Naive thymus-derived CD8-positive, alpha-beta T cell (primary cell): ENCODE measurements around the gene WRNIP1. TPM values are rescaled to one million over a fixed set of nuclear protein-coding genes. Genes with fewer than 3 reads are reported as not detected.

Experiments
- ATAC-seq, 2 donors: fragments of 150-1000 bp; cut with Tn5 transposase in 1 of 2; sonication (Bioruptor Pico), chemical (Tn5 transposase) in 1 of 2; 1 replicate in 1 of 2; 2 replicates in 1 of 2; pipeline ENCODE4 v1.10.0; 2021; ENCODE audit warnings: mild to moderate bottlenecking in 2 of 2, moderate library complexity in 2 of 2
- POLR2A ChIA-PET: fragments of 350-600 bp; sonication (Branson Sonifier 250); formaldehyde crosslinking; loops from one replicate; lab custom pipeline; 2021; ENCODE audit warnings: antibody characterized with exemption; lab: Charles Lee
- DNase-seq, 10 donors: peaks; one replicate each; pipeline versions ENCODE4 v3.0.0 to v3.0.0-alpha.2; 2020 to 2022
- H3K27ac Mint-ChIP-seq, 10 donors: one replicate each; pipeline ENCODE4 v1.8.0; 2020 to 2022; ENCODE audit warnings: mild to moderate bottlenecking in 10 of 10, mixed read lengths in 10 of 10, moderate library complexity in 4 of 10, inconsistent platforms in 1 of 10
- H3K27me3 Mint-ChIP-seq, 5 donors: one replicate each; pipeline ENCODE4 v1.8.0; 2021 to 2022; ENCODE audit warnings: mixed read lengths in 5 of 5
- H3K36me3 Mint-ChIP-seq, 3 donors: one replicate each; pipeline ENCODE4 v1.8.0; 2020 to 2022; ENCODE audit warnings: mixed read lengths in 3 of 3, mild to moderate bottlenecking in 2 of 3, inconsistent platforms in 1 of 3
- H3K4me1 Mint-ChIP-seq, 4 donors: one replicate each; pipeline ENCODE4 v1.8.0; 2021 to 2022; ENCODE audit warnings: mixed read lengths in 4 of 4
- H3K4me3 Mint-ChIP-seq, 10 donors: one replicate each; pipeline ENCODE4 v1.8.0; 2020 to 2022; ENCODE audit warnings: mild to moderate bottlenecking in 10 of 10, mixed read lengths in 10 of 10, moderate library complexity in 6 of 10, inconsistent platforms in 1 of 10
- H3K9me3 Mint-ChIP-seq, 9 donors: one replicate each; pipeline ENCODE4 v1.8.0; 2020 to 2022; ENCODE audit warnings: mixed read lengths in 9 of 9, mild to moderate bottlenecking in 3 of 9, inconsistent platforms in 1 of 9, moderate library complexity in 1 of 9
- polyA plus RNA-seq, 3 donors: library from polyadenylated mRNA; unstranded; fragments of 300-500 nt; fragmentation: Illumina TruSeq; gene quantifications; one replicate each; pipeline ENCODE4 v1.2.3, GENCODE V29; 2021
- total RNA-seq, 8 experiments: library from RNA in 2 of 8; stranded (reverse) in 2 of 8; gene quantifications; one replicate each; pipeline ENCODE4 v1.2.3 and lab custom pipeline; 2021 to 2026

Gene WRNIP1
- total RNA-seq = 10 to 100 TPM; 42.0 to 42.8 TPM
- polyA plus RNA-seq = 10 to 100 TPM; 33.1 to 61.0 (median 36.3) TPM
- 57.6 to 88.7 (median 82.8) reads per million in 6 experiments for total RNA-seq (lab: John Stamatoyannopoulos, UW)

GRCh38 chr6:2765166-2765895 is at the start of gene WRNIP1:
Gene WRNIP1 (plus strand): TSS chr6:2765393. CDS start chr6:2765623, 230 bp downstream.
- POLR2A ChIA-PET = interaction anchor here (0.5 to 4.4 kb wide), 29 partner anchors 9 to 1370 kb away, joined by 3 to 38 read pairs (median 4); partner anchors contain the start of genes BPHL, ECI2, MYLK4 and NQO2
- DNase-seq (peak; percentile 90 to 99 (median 97)), ATAC-seq (peak; percentile 83 to 86)
- Mint-ChIP-seq H3K27me3 (no peaks in the 10 kb centered on the region), H3K9me3 (no peaks in the 10 kb centered on the region), H3K4me1 (peaks cover 19 to 56% (median 52%) of the 10 kb centered on the region in 4 donors), H3K4me3 (peak within 1 kb of the TSS; percentile 88 to 97 (median 95)), H3K27ac (peak within 1 kb of the TSS; percentile 94 to 100 (median 98)), H3K36me3 (peaks cover 0 to 10% (median 3%) of the 10 kb centered on the region in 3 donors)

- Mint-ChIP-seq H3K36me3 (peaks cover 4 to 10% (median 9%) of the 10 kb centered on the region in 3 donors), H3K27me3 (peaks cover 0 to 5% (median 0%) of the 10 kb centered on the region in 5 donors), H3K4me3 (no peak overlapping the region), H3K4me1 (peaks cover 0 to 11% (median 2%) of the 10 kb centered on the region in 4 donors), H3K9me3 (peaks cover 0 to 7% (median 3%) of the 10 kb centered on the region in 9 donors), H3K27ac (no peak overlapping the region)
- no peak for DNase-seq
- POLR2A ChIA-PET = no interaction called here
- no peak for ATAC-seq
Observed at GRCh38 chr6:2715737-2716136, 49.5 kb upstream of the WRNIP1 start.

- Mint-ChIP-seq H3K27me3 (peaks cover 0 to 5% (median 0%) of the 10 kb centered on the region in 5 donors), H3K27ac (peak overlapping the region in 1 of 10 donors; percentile 81), H3K4me3 (no peak overlapping the region), H3K4me1 (peaks cover 0 to 11% (median 2%) of the 10 kb centered on the region in 4 donors), H3K36me3 (peaks cover 11 to 17% (median 12%) of the 10 kb centered on the region in 3 donors), H3K9me3 (peaks cover 0 to 12% (median 6%) of the 10 kb centered on the region in 9 donors)
- DNase-seq (no peak), ATAC-seq (no peak)
- POLR2A ChIA-PET = no interaction called here
Observed at GRCh38 chr6:2716936-2717700, 48.1 kb upstream of the WRNIP1 start.

GRCh38 chr6:2718334-2719092 is 46.7 kb upstream of the WRNIP1 start:
- no peak for DNase-seq
- ATAC-seq = no peak
- Mint-ChIP-seq H3K4me3 (no peak overlapping the region), H3K9me3 (peaks cover 0 to 17% (median 6%) of the 10 kb centered on the region in 9 donors), H3K4me1 (peaks cover 0 to 11% (median 2%) of the 10 kb centered on the region in 4 donors), H3K27me3 (peaks cover 0 to 5% (median 0%) of the 10 kb centered on the region in 5 donors), H3K27ac (peak overlapping the region in 2 of 10 donors; percentile 2 to 8), H3K36me3 (peaks cover 11 to 16% (median 12%) of the 10 kb centered on the region in 3 donors)
- POLR2A ChIA-PET = no interaction called here

- Mint-ChIP-seq H3K4me1 (peaks cover 0 to 11% (median 2%) of the 10 kb centered on the region in 4 donors), H3K4me3 (no peak overlapping the region), H3K27ac (peak overlapping the region in 2 of 10 donors; percentile 2 to 8), H3K27me3 (peaks cover 0 to 5% (median 1%) of the 10 kb centered on the region in 5 donors), H3K9me3 (peaks cover 0 to 17% (median 6%) of the 10 kb centered on the region in 9 donors), H3K36me3 (peaks cover 11 to 16% (median 12%) of the 10 kb centered on the region in 3 donors)
- ATAC-seq = no peak
- POLR2A ChIA-PET = no interaction called here
- DNase-seq = no peak
Observed at GRCh38 chr6:2719093-2719455, 46.1 kb upstream of the WRNIP1 start.

GRCh38 chr6:2721219-2721618 is 44.0 kb upstream of the WRNIP1 start:
- H3K9me3 Mint-ChIP-seq = peaks cover 0 to 17% (median 6%) of the 10 kb centered on the region in 9 donors
- no peak overlapping the region for H3K4me3 Mint-ChIP-seq
- H3K27me3 Mint-ChIP-seq = peaks cover 0 to 10% (median 1%) of the 10 kb centered on the region in 5 donors
- DNase-seq (no peak), ATAC-seq (no peak)
- H3K36me3 Mint-ChIP-seq = peaks cover 11 to 16% (median 12%) of the 10 kb centered on the region in 3 donors
- POLR2A ChIA-PET = no interaction called here
- no peak overlapping the region for H3K27ac Mint-ChIP-seq
- peaks cover 0 to 11% (median 4%) of the 10 kb centered on the region in 4 donors for H3K4me1 Mint-ChIP-seq

- Mint-ChIP-seq H3K4me1 (peaks cover 0 to 9% (median 1%) of the 10 kb centered on the region in 4 donors), H3K9me3 (peaks cover 0 to 16% (median 6%) of the 10 kb centered on the region in 9 donors), H3K4me3 (no peak overlapping the region), H3K27me3 (peaks cover 1 to 19% (median 10%) of the 10 kb centered on the region in 5 donors), H3K36me3 (peaks cover 3 to 14% (median 10%) of the 10 kb centered on the region in 3 donors), H3K27ac (peak overlapping the region in 1 of 10 donors; percentile 1)
- DNase-seq (no peak), ATAC-seq (no peak)
- POLR2A ChIA-PET = no interaction called here
Observed at GRCh38 chr6:2725364-2725988, 39.7 kb upstream of the WRNIP1 start.

GRCh38 chr6:2725999-2726567 is 39.1 kb upstream of the WRNIP1 start:
- peaks cover 1 to 19% (median 10%) of the 10 kb centered on the region in 5 donors for H3K27me3 Mint-ChIP-seq
- no peak overlapping the region for H3K4me3 Mint-ChIP-seq
- H3K36me3 Mint-ChIP-seq = peaks cover 0 to 12% (median 8%) of the 10 kb centered on the region in 3 donors
- POLR2A ChIA-PET = interaction anchor here (0.7 kb wide), 1 partner anchor 401 kb away, joined by 3 read pairs; no protein-coding TSS in a partner anchor
- ATAC-seq = no peak
- H3K9me3 Mint-ChIP-seq = peaks cover 0 to 13% (median 6%) of the 10 kb centered on the region in 9 donors
- peaks cover 0 to 9% (median 1%) of the 10 kb centered on the region in 4 donors for H3K4me1 Mint-ChIP-seq
- DNase-seq = no peak
- H3K27ac Mint-ChIP-seq = no peak overlapping the region

GRCh38 chr6:2729921-2730320 is 35.3 kb upstream of the WRNIP1 start:
- Mint-ChIP-seq H3K36me3 (no peaks in the 10 kb centered on the region), H3K4me3 (no peak overlapping the region), H3K27me3 (peaks cover 1 to 14% (median 7%) of the 10 kb centered on the region in 5 donors), H3K9me3 (no peaks in the 10 kb centered on the region), H3K4me1 (peaks cover 2 to 12% (median 5%) of the 10 kb centered on the region in 4 donors), H3K27ac (no peak overlapping the region)
- no peak for ATAC-seq
- POLR2A ChIA-PET = no interaction called here
- DNase-seq = no peak

GRCh38 chr6:2730353-2731107 is 34.7 kb upstream of the WRNIP1 start:
- Mint-ChIP-seq H3K9me3 (no peaks in the 10 kb centered on the region), H3K27ac (no peak overlapping the region), H3K4me3 (no peak overlapping the region), H3K4me1 (peaks cover 0 to 12% (median 5%) of the 10 kb centered on the region in 4 donors), H3K36me3 (no peaks in the 10 kb centered on the region), H3K27me3 (peaks cover 1 to 14% (median 5%) of the 10 kb centered on the region in 5 donors)
- POLR2A ChIA-PET = no interaction called here
- DNase-seq (no peak), ATAC-seq (no peak)
